ENCODE measurements around the gene TOM1L2. TPM values are rescaled to one million over a fixed set of nuclear protein-coding genes. Genes with fewer than 3 reads are reported as not detected.

TOM1L2 gene
- polyA plus RNA-seq, 1 donor from 2014 or later: 40.9 TPM

DNA sequence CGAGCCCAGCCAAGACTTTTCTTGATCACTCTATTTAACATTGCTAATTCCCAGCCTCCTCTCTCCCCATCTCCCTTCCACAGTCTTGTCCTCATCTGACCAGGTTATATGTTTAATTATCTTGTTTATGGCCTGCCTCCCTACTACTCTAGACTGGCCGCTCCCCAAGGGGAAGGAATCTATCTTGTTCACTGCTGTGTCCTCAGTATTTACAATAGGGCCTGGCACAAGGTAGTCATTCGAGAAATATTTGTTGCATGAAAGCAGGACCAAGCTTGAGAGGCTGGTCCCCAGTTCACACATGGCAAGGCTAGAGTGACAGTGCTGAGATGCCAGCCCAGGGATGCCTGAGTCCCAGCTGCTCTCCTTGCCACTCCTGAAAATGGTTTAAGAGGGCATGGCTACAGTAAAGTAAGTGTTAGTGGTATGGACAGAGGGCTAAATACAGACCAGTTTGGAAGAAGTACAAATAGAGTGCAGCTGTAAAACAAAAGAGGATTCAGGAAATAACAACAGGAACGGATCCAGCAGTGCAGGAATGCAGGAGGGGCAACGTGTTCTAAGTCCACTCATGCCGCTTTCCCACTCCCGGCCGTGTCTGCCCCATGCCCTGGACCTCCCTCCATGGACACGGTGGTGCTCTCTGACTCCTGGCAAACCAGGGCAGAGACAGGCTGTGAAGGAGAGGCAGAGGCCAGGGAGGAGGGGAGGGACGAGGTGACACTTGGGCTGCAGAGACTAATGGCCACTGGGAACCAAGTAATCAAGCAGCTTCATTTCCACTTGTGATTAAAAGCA, 65.6 kb downstream of the TOM1L2 start:
- no peak overlapping the region for H3K4me2 ChIP-seq (ENCODE audit: low read length)
- no peaks in the 10 kb centered on the region for H3K27me3 ChIP-seq (ENCODE audit: insufficient read depth, low read depth, low read length)
- no peak overlapping the region for H3K27ac ChIP-seq (ENCODE audit: low read length)
- no peaks in the 10 kb centered on the region for H3F3A ChIP-seq (ENCODE audit: insufficient read depth, low read length, poor library complexity, severe bottlenecking)
- no peak overlapping the region for H3K9ac ChIP-seq (ENCODE audit: low read length)
- no peak overlapping the region for H2AFZ ChIP-seq (ENCODE audit: low read depth, low read length)
- H4K20me1 ChIP-seq (ENCODE audit: insufficient read depth): no peaks in the 10 kb centered on the region
- TF ChIP-seq EP300 (conservative IDR thresholded peaks at IDR 0.05; ENCODE audit: poor library complexity, severe bottlenecking): no peak
- TF ChIP-seq RAD21 (conservative IDR thresholded peaks at IDR 0.05): no peak
- no peak for TF ChIP-seq SMC3 (conservative IDR thresholded peaks at IDR 0.05; ENCODE audit: poor library complexity)
- TF ChIP-seq MXI1 (conservative IDR thresholded peaks at IDR 0.05; ENCODE audit: poor library complexity, severe bottlenecking): no peak
- TF ChIP-seq EZH2 (IDR thresholded peaks at IDR 0.05; ENCODE audit: borderline replicate concordance, insufficient read depth, low read length, poor library complexity, severe bottlenecking): no peak
- H3K79me2 ChIP-seq (replicated peaks; ENCODE audit: insufficient read depth, low read length): no peaks in the 10 kb centered on the region
- no peaks in the 10 kb centered on the region for H3K9me2 ChIP-seq (ENCODE audit: insufficient read depth, low read length)
- H3K36me3 ChIP-seq (ENCODE audit: insufficient read depth, low read length): no peaks in the 10 kb centered on the region
- H3K9me3 ChIP-seq (ENCODE audit: low read length): no peaks in the 10 kb centered on the region
- H3K4me3 ChIP-seq (ENCODE audit: low read length): no peak overlapping the region

DNA sequence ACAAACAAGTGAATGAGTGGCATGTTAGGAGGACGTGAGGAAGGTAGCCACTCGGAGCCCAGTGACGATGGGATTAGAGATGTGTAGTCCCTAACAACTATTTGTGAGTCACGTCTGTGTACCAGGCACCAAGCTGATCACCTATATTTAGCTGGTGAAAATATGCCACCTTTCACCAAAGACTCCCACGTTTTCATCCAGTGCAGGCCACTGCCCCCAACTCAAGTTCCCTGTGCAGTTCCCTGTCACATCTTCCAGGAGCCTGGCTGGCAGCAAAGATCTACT, 67.2 kb downstream of the TOM1L2 start:
- Histone ChIP-seq H3K36me3 (ENCODE audit: insufficient read depth, low read length) (no peaks in the 10 kb centered on the region), H3K79me2 (replicated peaks; ENCODE audit: insufficient read depth, low read length) (no peaks in the 10 kb centered on the region), H3K27ac (ENCODE audit: low read length) (no peak overlapping the region), H2AFZ (ENCODE audit: low read depth, low read length) (no peak overlapping the region), H3K9ac (ENCODE audit: low read length) (no peak overlapping the region), H3K4me3 (ENCODE audit: low read length) (no peak overlapping the region), H3K9me3 (ENCODE audit: low read length) (no peaks in the 10 kb centered on the region), H3F3A (ENCODE audit: insufficient read depth, low read length, poor library complexity, severe bottlenecking) (no peaks in the 10 kb centered on the region), H3K4me2 (ENCODE audit: low read length) (no peak overlapping the region), H3K9me2 (ENCODE audit: insufficient read depth, low read length) (no peaks in the 10 kb centered on the region), H4K20me1 (ENCODE audit: insufficient read depth) (no peaks in the 10 kb centered on the region), H3K27me3 (ENCODE audit: insufficient read depth, low read depth, low read length) (no peaks in the 10 kb centered on the region)
- TF ChIP-seq RAD21 (conservative IDR thresholded peaks at IDR 0.05) (no peak), EP300 (conservative IDR thresholded peaks at IDR 0.05; ENCODE audit: poor library complexity, severe bottlenecking) (no peak), MXI1 (conservative IDR thresholded peaks at IDR 0.05; ENCODE audit: poor library complexity, severe bottlenecking) (no peak), TAF1 (IDR thresholded peaks at IDR 0.05; ENCODE audit: low read depth) (no peak)
- TF ChIP-seq, protein P1, sequence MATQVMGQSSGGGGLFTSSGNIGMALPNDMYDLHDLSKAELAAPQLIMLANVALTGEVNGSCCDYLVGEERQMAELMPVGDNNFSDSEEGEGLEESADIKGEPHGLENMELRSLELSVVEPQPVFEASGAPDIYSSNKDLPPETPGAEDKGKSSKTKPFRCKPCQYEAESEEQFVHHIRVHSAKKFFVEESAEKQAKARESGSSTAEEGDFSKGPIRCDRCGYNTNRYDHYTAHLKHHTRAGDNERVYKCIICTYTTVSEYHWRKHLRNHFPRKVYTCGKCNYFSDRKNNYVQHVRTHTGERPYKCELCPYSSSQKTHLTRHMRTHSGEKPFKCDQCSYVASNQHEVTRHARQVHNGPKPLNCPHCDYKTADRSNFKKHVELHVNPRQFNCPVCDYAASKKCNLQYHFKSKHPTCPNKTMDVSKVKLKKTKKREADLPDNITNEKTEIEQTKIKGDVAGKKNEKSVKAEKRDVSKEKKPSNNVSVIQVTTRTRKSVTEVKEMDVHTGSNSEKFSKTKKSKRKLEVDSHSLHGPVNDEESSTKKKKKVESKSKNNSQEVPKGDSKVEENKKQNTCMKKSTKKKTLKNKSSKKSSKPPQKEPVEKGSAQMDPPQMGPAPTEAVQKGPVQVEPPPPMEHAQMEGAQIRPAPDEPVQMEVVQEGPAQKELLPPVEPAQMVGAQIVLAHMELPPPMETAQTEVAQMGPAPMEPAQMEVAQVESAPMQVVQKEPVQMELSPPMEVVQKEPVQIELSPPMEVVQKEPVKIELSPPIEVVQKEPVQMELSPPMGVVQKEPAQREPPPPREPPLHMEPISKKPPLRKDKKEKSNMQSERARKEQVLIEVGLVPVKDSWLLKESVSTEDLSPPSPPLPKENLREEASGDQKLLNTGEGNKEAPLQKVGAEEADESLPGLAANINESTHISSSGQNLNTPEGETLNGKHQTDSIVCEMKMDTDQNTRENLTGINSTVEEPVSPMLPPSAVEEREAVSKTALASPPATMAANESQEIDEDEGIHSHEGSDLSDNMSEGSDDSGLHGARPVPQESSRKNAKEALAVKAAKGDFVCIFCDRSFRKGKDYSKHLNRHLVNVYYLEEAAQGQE (IDR thresholded peaks at IDR 0.05; ENCODE audit: borderline replicate concordance): no peak

DNA sequence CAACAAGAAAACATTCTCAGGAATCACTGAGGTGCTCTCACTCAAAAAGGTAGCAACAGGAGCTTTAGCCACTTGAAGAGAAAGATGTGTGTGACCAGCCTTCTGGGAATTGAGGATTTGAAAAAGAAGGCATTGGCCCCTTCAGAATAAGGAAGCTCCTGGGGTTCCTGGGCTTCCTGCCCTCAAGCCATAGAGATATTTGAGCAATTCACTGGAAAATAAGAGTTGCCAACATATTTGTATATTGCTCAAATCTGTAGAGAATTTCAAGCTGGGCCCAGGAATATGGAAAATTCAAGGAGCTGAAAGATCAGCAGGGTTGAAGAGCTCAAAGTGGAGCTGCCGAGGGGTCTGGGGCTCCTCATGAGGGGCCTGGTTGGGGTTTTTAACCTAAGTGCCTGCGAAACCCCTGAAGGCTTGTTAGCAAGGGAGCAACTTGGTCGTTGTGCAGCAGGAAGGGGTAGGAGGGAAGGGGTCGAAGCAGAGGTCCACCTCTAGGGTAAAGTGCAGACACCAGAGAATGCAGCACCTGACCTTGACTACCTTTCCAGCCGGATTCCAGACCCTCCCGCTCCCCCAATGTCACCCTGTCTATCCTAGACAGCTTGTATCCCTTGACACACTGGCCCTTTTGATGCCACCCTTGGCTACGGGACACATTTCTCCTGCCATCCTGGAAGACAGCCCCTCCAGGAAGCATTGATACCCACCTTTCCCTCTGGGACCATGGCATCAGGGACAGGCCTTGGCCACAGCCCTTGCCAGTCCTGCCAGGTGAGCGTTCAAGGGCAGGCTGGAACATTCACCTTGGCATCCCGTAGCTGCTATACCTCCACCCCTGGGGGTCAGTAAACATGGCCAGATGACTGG, 67.8 kb downstream of the TOM1L2 start:
- Histone ChIP-seq H3K4me3 (ENCODE audit: low read length) (no peak overlapping the region), H3K27ac (ENCODE audit: low read length) (no peak overlapping the region), H3K9me3 (ENCODE audit: low read length) (no peaks in the 10 kb centered on the region), H3K9me2 (ENCODE audit: insufficient read depth, low read length) (no peaks in the 10 kb centered on the region), H3K4me2 (ENCODE audit: low read length) (no peak overlapping the region), H3F3A (ENCODE audit: insufficient read depth, low read length, poor library complexity, severe bottlenecking) (no peaks in the 10 kb centered on the region), H4K20me1 (ENCODE audit: insufficient read depth) (no peaks in the 10 kb centered on the region), H3K9ac (ENCODE audit: low read length) (no peak overlapping the region), H2AFZ (ENCODE audit: low read depth, low read length) (no peak overlapping the region), H3K27me3 (ENCODE audit: insufficient read depth, low read depth, low read length) (no peaks in the 10 kb centered on the region), H3K36me3 (ENCODE audit: insufficient read depth, low read length) (no peaks in the 10 kb centered on the region), H3K79me2 (replicated peaks; ENCODE audit: insufficient read depth, low read length) (no peaks in the 10 kb centered on the region)
- no peak for TF ChIP-seq EP300 (conservative IDR thresholded peaks at IDR 0.05; ENCODE audit: poor library complexity, severe bottlenecking)
- no peak for TF ChIP-seq MXI1 (conservative IDR thresholded peaks at IDR 0.05; ENCODE audit: poor library complexity, severe bottlenecking)
- TF ChIP-seq POLR2AphosphoS5 (IDR thresholded peaks at IDR 0.05): no peak
- TF ChIP-seq TAF1 (IDR thresholded peaks at IDR 0.05; ENCODE audit: low read depth): no peak
- no peak for TF ChIP-seq SMC3 (conservative IDR thresholded peaks at IDR 0.05; ENCODE audit: poor library complexity)
- no peak for TF ChIP-seq RAD21 (conservative IDR thresholded peaks at IDR 0.05)
- no peak for TF ChIP-seq EZH2 (IDR thresholded peaks at IDR 0.05; ENCODE audit: borderline replicate concordance, insufficient read depth, low read length, poor library complexity, severe bottlenecking)
- TF ChIP-seq, protein P1 (IDR thresholded peaks at IDR 0.05; ENCODE audit: borderline replicate concordance): no peak
- TF ChIP-seq, protein P2, sequence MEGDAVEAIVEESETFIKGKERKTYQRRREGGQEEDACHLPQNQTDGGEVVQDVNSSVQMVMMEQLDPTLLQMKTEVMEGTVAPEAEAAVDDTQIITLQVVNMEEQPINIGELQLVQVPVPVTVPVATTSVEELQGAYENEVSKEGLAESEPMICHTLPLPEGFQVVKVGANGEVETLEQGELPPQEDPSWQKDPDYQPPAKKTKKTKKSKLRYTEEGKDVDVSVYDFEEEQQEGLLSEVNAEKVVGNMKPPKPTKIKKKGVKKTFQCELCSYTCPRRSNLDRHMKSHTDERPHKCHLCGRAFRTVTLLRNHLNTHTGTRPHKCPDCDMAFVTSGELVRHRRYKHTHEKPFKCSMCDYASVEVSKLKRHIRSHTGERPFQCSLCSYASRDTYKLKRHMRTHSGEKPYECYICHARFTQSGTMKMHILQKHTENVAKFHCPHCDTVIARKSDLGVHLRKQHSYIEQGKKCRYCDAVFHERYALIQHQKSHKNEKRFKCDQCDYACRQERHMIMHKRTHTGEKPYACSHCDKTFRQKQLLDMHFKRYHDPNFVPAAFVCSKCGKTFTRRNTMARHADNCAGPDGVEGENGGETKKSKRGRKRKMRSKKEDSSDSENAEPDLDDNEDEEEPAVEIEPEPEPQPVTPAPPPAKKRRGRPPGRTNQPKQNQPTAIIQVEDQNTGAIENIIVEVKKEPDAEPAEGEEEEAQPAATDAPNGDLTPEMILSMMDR (IDR thresholded peaks at IDR 0.05; ENCODE audit: poor library complexity, severe bottlenecking): no peak

Data from neural cell (in vitro differentiated cells).